HT-29 (cell line): ENCODE measurements around the gene ADAM10. TPM values are rescaled to one million over a fixed set of nuclear protein-coding genes. Genes with fewer than 3 reads are reported as not detected.

Source experiments
- DNase-seq: peaks from one replicate; pipeline ENCODE4 v3.0.0-alpha.2; 2015; ENCODE audit warnings: low spot score
- total RNA-seq: library from RNA; depleted of rRNA; stranded (reverse); fragments of >200 nt; shearing (Covaris generic); gene quantifications from 2 replicates; pipeline ENCODE4 v1.2.3, GENCODE V29; 2014

Gene ADAM10
- total RNA-seq, 1 experiment from 2014 or later, result 138 TPM

- peak; percentile 48 for DNase-seq
Observed at GRCh38 chr15:58758141-58758540, 8.6 kb upstream of the ADAM10 start.

GRCh38 chr15:58755956-58756355 lies 6.4 kb upstream of the ADAM10 start:
- DNase-seq, result peak; percentile 53

- DNase-seq, result no peak
Observed at GRCh38 chr15:58755350-58755749, 5.8 kb upstream of the ADAM10 start.

GRCh38 chr15:58752716-58753115 lies 3.2 kb upstream of the ADAM10 start:
- DNase-seq, result no peak

- peak; percentile 65 for DNase-seq
Observed at GRCh38 chr15:58748852-58749531, 515 bp downstream of the ADAM10 start.

- peak; percentile 45 for DNase-seq
Observed at GRCh38 chr15:58748040-58748851, 1.3 kb downstream of the ADAM10 start.

GRCh38 chr15:58746174-58746573 lies 3.3 kb downstream of the ADAM10 start:
- no peak for DNase-seq

GRCh38 chr15:58742819-58743502 lies 6.5 kb downstream of the ADAM10 start:
- no peak for DNase-seq

GRCh38 chr15:58742022-58742813 lies 7.3 kb downstream of the ADAM10 start:
- DNase-seq, result no peak

GRCh38 chr15:58741032-58741431 lies 8.5 kb downstream of the ADAM10 start:
- no peak for DNase-seq

- DNase-seq, result no peak
Observed at GRCh38 chr15:58740436-58740835, 9.1 kb downstream of the ADAM10 start.

- DNase-seq, result no peak
Observed at GRCh38 chr15:58738046-58738707, 11.3 kb downstream of the ADAM10 start.

GRCh38 chr15:58737298-58737697 lies 12.2 kb downstream of the ADAM10 start:
- no peak for DNase-seq

- no peak for DNase-seq
Observed at GRCh38 chr15:58736018-58736643, 13.4 kb downstream of the ADAM10 start.

- no peak for DNase-seq
Observed at GRCh38 chr15:58734859-58735258, 14.6 kb downstream of the ADAM10 start.

- no peak for DNase-seq
Observed at GRCh38 chr15:58732625-58733363, 16.7 kb downstream of the ADAM10 start.

GRCh38 chr15:58731756-58732535 lies 17.6 kb downstream of the ADAM10 start:
- peak; percentile 91 for DNase-seq

GRCh38 chr15:58726867-58727266 lies 22.6 kb downstream of the ADAM10 start:
- no peak for DNase-seq

- no peak for DNase-seq
Observed at GRCh38 chr15:58724466-58724865, 25.0 kb downstream of the ADAM10 start.
